ENCODE data around the gene UGT2B7.

GRCh38 chr4:69126024-69126423 is 29.8 kb downstream of the UGT2B7 start:
- TF ChIP-seq CTCF (IDR thresholded peaks at IDR 0.05): no peak
- no peak for TF ChIP-seq POLR2A (IDR thresholded peaks at IDR 0.05)
